Gastroesophageal sphincter (tissue), 3 donors: ENCODE measurements around the gene PLN.

Experiments used
- EP300 ChIP-seq: sonication (generic); formaldehyde crosslinking; IDR thresholded peaks from one replicate; pipeline ENCODE4 v1.6.1; 2017; ENCODE audit warnings: antibody characterized with exemption, mild to moderate bottlenecking
- POLR2A ChIP-seq, 2 donors: fragments of 450-650 bp; IDR thresholded peaks; one replicate each; pipeline ENCODE4 v1.6.1; 2017; ENCODE audit warnings: antibody characterized with exemption in 2 of 2, mild to moderate bottlenecking in 2 of 2, moderate library complexity in 1 of 2
- POLR2AphosphoS5 ChIP-seq: sonication (generic); formaldehyde crosslinking; IDR thresholded peaks from one replicate; pipeline ENCODE4 v1.6.1; 2017; ENCODE audit warnings: antibody characterized with exemption
- TF ChIP-seq, protein P1 (sequence below), 4 experiments: fragments of 200-600 bp in 2 of 4; fragments of 450-650 bp in 2 of 4; sonication (generic) in 1 of 4; IDR thresholded peaks; one replicate each; pipeline ENCODE4 v1.5.1; 2017 to 2019; ENCODE audit warnings: antibody characterized with exemption in 4 of 4, mild to moderate bottlenecking in 2 of 4, moderate library complexity in 2 of 4

- TF ChIP-seq, protein P1, sequence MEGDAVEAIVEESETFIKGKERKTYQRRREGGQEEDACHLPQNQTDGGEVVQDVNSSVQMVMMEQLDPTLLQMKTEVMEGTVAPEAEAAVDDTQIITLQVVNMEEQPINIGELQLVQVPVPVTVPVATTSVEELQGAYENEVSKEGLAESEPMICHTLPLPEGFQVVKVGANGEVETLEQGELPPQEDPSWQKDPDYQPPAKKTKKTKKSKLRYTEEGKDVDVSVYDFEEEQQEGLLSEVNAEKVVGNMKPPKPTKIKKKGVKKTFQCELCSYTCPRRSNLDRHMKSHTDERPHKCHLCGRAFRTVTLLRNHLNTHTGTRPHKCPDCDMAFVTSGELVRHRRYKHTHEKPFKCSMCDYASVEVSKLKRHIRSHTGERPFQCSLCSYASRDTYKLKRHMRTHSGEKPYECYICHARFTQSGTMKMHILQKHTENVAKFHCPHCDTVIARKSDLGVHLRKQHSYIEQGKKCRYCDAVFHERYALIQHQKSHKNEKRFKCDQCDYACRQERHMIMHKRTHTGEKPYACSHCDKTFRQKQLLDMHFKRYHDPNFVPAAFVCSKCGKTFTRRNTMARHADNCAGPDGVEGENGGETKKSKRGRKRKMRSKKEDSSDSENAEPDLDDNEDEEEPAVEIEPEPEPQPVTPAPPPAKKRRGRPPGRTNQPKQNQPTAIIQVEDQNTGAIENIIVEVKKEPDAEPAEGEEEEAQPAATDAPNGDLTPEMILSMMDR (IDR thresholded peaks at IDR 0.05): no peak
- TF ChIP-seq EP300 (no peak), POLR2A (IDR thresholded peaks at IDR 0.05) (no peak), POLR2AphosphoS5 (no peak)
Observed at GRCh38 chr6:118586746-118587485, 38.8 kb downstream of the PLN start.
